Natural killer cell (primary cell): ENCODE measurements around the gene ZNF660. TPM values are rescaled to one million over a fixed set of nuclear protein-coding genes. Genes with fewer than 3 reads are reported as not detected.

ENCODE experiments used
- ATAC-seq, 3 donors: fragments of 150-1000 bp in 2 of 3; fragments of 200-7000 bp in 1 of 3; cut with Tn5 transposase; 1 replicate in 1 of 3; 2 replicates in 2 of 3; pipeline ENCODE4 v1.10.0; 2021; ENCODE audit warnings: mild to moderate bottlenecking in 2 of 3, moderate library complexity in 2 of 3
- DNase-seq, 2 donors: peaks; one replicate each; pipeline versions ENCODE4 v3.0.0 to v3.0.0-alpha.2; 2013 to 2021; ENCODE audit warnings: mixed read lengths in 1 of 2
- H3K27ac ChIP-seq: one replicate; pipeline ENCODE4 v1.5.1; 2013; ENCODE audit warnings: mild to moderate bottlenecking, low read length
- H3K27me3 ChIP-seq: one replicate; pipeline ENCODE4 v1.6.1; 2013; ENCODE audit warnings: low read length; ENCODE audit not compliant: control insufficient read depth, insufficient read depth
- H3K36me3 ChIP-seq: one replicate; pipeline ENCODE4 v1.6.1; 2013; ENCODE audit warnings: low read length; ENCODE audit not compliant: control insufficient read depth, insufficient read depth
- H3K4me1 ChIP-seq: one replicate; pipeline ENCODE4 v1.6.1; 2013; ENCODE audit warnings: low read length; ENCODE audit not compliant: control insufficient read depth, insufficient read depth
- H3K4me3 ChIP-seq: one replicate; pipeline ENCODE4 v1.5.1; 2013; ENCODE audit warnings: low read length
- H3K9me3 ChIP-seq: one replicate; pipeline ENCODE4 v1.6.1; 2013; ENCODE audit warnings: low read length; ENCODE audit not compliant: control insufficient read depth, insufficient read depth
- H3K27ac Mint-ChIP-seq, 2 donors: one replicate each; pipeline ENCODE4 v1.8.0; 2022; ENCODE audit warnings: mild to moderate bottlenecking in 2 of 2, mixed read lengths in 2 of 2, moderate library complexity in 1 of 2
- H3K27me3 Mint-ChIP-seq, 2 donors: one replicate each; pipeline ENCODE4 v1.8.0; 2022; ENCODE audit warnings: low read depth in 2 of 2, mixed read lengths in 2 of 2
- H3K36me3 Mint-ChIP-seq: one replicate; pipeline ENCODE4 v1.8.0; 2022; ENCODE audit warnings: mixed read lengths
- H3K4me1 Mint-ChIP-seq, 2 donors: one replicate each; pipeline ENCODE4 v1.8.0; 2022; ENCODE audit warnings: mixed read lengths in 2 of 2
- H3K4me3 Mint-ChIP-seq: one replicate; pipeline ENCODE4 v1.8.0; 2022; ENCODE audit warnings: mild to moderate bottlenecking, moderate library complexity, mixed read lengths
- H3K9me3 Mint-ChIP-seq, 2 donors: one replicate each; pipeline ENCODE4 v1.8.0; 2022; ENCODE audit warnings: mixed read lengths in 2 of 2
- WGBS: methylation state at CpG from one replicate; pipeline ENCODE4 v1.1.7; 2013; ENCODE audit warnings: missing lambda C conversion rate; ENCODE audit not compliant: insufficient coverage; 5-methylcytosine and 5-hydroxymethylcytosine counted together
- intact Hi-C: fragments of 100-400 bp; cut with micrococcal nuclease; formaldehyde crosslinking; loops from one replicate; pipeline ENCODE4 v1.14.2; 2022
- total RNA-seq, 4 donors: library from RNA; stranded (reverse); fragments of 120-200 nt in 1 of 4; gene quantifications; one replicate each; pipeline versions ENCODE4 v1.2.3 to v1.2.4, GENCODE V29; 2013 to 2022
- TF ChIP-seq, protein P1 (sequence below): fragments of 200-600 bp; IDR thresholded peaks from one replicate; pipeline ENCODE4 v1.8.0; 2022; ENCODE audit warnings: antibody characterized with exemption

The ZNF660 gene
- total RNA-seq, 3 donors from 2014 or later (not counting 1 experiment from before 2014, with no cell fraction given): 4.6 to 7.7 (median 7.3) TPM

DNA sequence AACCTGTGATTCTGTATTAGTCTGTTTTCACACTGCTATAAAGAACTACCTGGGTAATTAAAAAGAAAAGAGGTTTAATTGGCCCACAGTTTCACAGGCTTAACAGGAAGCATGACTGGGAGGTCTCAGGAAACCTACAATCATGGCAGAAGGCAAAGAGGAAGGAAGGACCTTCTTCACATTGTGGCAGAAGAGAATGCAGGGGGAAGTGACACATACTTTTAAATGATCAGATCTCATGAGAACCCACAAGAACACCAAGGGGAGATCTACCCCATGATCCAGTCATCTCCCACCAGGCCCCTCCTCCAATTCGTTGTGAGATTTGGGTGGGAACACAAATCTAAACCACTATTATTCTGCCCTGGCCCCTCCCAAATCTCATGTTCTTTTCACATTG is 23.7 kb upstream of the ZNF660 start:
- Mint-ChIP-seq H3K4me3 (no peak overlapping the region), H3K27me3 (no peaks in the 10 kb centered on the region), H3K36me3 (peaks cover 14% of the 10 kb centered on the region), H3K4me1 (peaks cover 21 to 26% of the 10 kb centered on the region in 2 donors), H3K9me3 (peaks cover 0 to under 1% of the 10 kb centered on the region in 2 donors), H3K27ac (no peak overlapping the region)
- peaks cover 10% of the 10 kb centered on the region for H3K36me3 ChIP-seq
- peaks cover under 1% of the 10 kb centered on the region for H3K4me1 ChIP-seq
- H3K4me3 ChIP-seq: no peak overlapping the region
- ATAC-seq (no peak), DNase-seq (no peak)
- no peak overlapping the region for H3K27ac ChIP-seq
- intact Hi-C loops: no loop called here
- H3K27me3 ChIP-seq: no peaks in the 10 kb centered on the region
- peaks cover 10% of the 10 kb centered on the region for H3K9me3 ChIP-seq
- TF ChIP-seq, protein P1, sequence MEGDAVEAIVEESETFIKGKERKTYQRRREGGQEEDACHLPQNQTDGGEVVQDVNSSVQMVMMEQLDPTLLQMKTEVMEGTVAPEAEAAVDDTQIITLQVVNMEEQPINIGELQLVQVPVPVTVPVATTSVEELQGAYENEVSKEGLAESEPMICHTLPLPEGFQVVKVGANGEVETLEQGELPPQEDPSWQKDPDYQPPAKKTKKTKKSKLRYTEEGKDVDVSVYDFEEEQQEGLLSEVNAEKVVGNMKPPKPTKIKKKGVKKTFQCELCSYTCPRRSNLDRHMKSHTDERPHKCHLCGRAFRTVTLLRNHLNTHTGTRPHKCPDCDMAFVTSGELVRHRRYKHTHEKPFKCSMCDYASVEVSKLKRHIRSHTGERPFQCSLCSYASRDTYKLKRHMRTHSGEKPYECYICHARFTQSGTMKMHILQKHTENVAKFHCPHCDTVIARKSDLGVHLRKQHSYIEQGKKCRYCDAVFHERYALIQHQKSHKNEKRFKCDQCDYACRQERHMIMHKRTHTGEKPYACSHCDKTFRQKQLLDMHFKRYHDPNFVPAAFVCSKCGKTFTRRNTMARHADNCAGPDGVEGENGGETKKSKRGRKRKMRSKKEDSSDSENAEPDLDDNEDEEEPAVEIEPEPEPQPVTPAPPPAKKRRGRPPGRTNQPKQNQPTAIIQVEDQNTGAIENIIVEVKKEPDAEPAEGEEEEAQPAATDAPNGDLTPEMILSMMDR: no peak
- 88% methylated on average over 1 of the region's 1 CpG for WGBS

DNA sequence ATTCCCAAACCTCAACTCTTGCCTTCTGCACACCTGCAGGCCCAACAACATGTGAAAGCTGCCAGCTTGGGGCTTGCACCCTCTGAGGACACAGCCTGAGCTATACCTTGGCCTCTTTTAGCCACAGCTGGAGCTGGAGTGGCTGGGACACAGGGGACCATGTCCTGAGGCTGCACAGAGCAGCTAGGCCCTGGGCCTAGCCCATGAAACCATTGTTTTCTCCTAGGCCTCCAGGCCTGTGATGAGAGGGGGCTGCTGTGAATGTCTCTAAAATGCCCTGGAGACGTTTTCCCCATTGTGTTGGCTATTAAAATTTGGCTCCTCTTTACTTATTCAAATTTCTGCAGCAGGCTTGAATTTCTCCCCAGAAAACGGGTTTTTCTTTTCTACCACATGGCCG is 22.6 kb upstream of the ZNF660 start:
- H3K27ac ChIP-seq: no peak overlapping the region
- Mint-ChIP-seq H3K36me3 (peaks cover 18% of the 10 kb centered on the region), H3K27me3 (no peaks in the 10 kb centered on the region), H3K4me3 (no peak overlapping the region), H3K27ac (no peak overlapping the region), H3K4me1 (peaks cover 14 to 19% of the 10 kb centered on the region in 2 donors), H3K9me3 (peaks cover 2 to 4% of the 10 kb centered on the region in 2 donors)
- whole genome bisulfite sequencing: 95% methylated on average over 3 of the region's 3 CpGs
- H3K36me3 ChIP-seq: peaks cover 10% of the 10 kb centered on the region
- peaks cover 10% of the 10 kb centered on the region for H3K9me3 ChIP-seq
- H3K27me3 ChIP-seq: no peaks in the 10 kb centered on the region
- H3K4me3 ChIP-seq: no peak overlapping the region
- no peaks in the 10 kb centered on the region for H3K4me1 ChIP-seq
- no peak for DNase-seq
- ATAC-seq: no peak
- TF ChIP-seq, protein P1: no peak
- intact Hi-C loops: no loop called here

DNA sequence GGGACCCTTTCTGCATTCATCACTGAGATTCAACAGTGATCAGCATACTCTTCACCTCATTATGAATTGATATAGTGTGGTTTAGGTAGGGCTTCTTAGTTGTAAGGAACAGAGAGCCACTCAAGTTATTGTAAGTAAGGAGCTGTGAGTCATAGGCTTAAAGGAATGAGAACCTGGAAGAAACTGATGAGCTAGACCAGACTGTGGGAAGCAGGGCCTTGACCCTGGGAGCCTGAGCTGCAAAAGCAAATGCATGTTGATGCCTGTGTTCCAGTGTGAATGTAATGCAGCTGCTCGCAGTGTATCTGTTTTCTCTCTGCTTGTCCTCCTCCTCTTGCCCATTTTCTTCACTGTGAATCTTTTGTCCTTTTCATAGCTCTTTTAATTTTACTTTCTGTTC is 16.2 kb upstream of the ZNF660 start:
- Histone ChIP-seq H3K4me3 (no peak overlapping the region), H3K27me3 (no peaks in the 10 kb centered on the region), H3K27ac (no peak overlapping the region), H3K9me3 (peaks cover 40% of the 10 kb centered on the region), H3K36me3 (peaks cover 32% of the 10 kb centered on the region), H3K4me1 (no peaks in the 10 kb centered on the region)
- WGBS: 100% methylated on average over 1 of the region's 1 CpG
- TF ChIP-seq, protein P1: no peak
- Mint-ChIP-seq H3K4me3 (no peak overlapping the region), H3K27me3 (no peaks in the 10 kb centered on the region), H3K4me1 (peaks cover 6 to 11% of the 10 kb centered on the region in 2 donors), H3K27ac (no peak overlapping the region), H3K36me3 (peaks cover 65% of the 10 kb centered on the region), H3K9me3 (peaks cover 15 to 33% of the 10 kb centered on the region in 2 donors)
- ATAC-seq (no peak), DNase-seq (no peak)
- intact Hi-C loops: no loop called here

- Histone ChIP-seq H3K36me3 (peaks cover 26% of the 10 kb centered on the region), H3K4me3 (no peak overlapping the region), H3K9me3 (peaks cover 44% of the 10 kb centered on the region), H3K27me3 (no peaks in the 10 kb centered on the region), H3K4me1 (no peaks in the 10 kb centered on the region), H3K27ac (no peak overlapping the region)
- intact Hi-C loops: no loop called here
- Mint-ChIP-seq H3K36me3 (peaks cover 54% of the 10 kb centered on the region), H3K4me1 (no peaks in the 10 kb centered on the region), H3K4me3 (no peak overlapping the region), H3K27ac (no peak overlapping the region), H3K9me3 (peaks cover 15 to 36% of the 10 kb centered on the region in 2 donors), H3K27me3 (no peaks in the 10 kb centered on the region)
- DNase-seq (no peak), ATAC-seq (no peak)
- 97% methylated on average over 3 of the region's 4 CpGs for WGBS
- TF ChIP-seq, protein P1: no peak
Observed at GRCh38 chr3:44571024-44571423, 13.7 kb upstream of the ZNF660 start.
